T follicular helper cell (primary cell): ENCODE measurements around the gene MYL11.
"Not testable (repeated sequence)": the region's sequence is repeated elsewhere in the genome, so short reads cannot be mapped to it uniquely, and the experiment has no call there.

Experiments
- DNase-seq: peaks from one replicate; pipeline ENCODE4 v3.0.0-alpha.2; 2020; ENCODE audit warnings: low read depth
- total RNA-seq, 2 experiments: gene quantifications; one replicate each; lab custom pipeline; 2026; lab: John Stamatoyannopoulos, UW

Gene MYL11
- total RNA-seq, result 0.06 to 0.30 reads per million in 2 experiments

- no peak for DNase-seq
These were observed at the start of gene MYL11 for GRCh38 chr16:30374538-30374937. TSS of gene MYL11 (plus strand) at chr16:30374802. CDS start at chr16:30374858, 56 bp downstream.

- DNase-seq, result peak; percentile 83
These were observed 40.1 kb upstream of the MYL11 start for GRCh38 chr16:30334473-30334989.

GRCh38 chr16:30335028-30335597, 39.5 kb upstream of the MYL11 start:
- peak; percentile 76 for DNase-seq

GRCh38 chr16:30335598-30336474, 38.8 kb upstream of the MYL11 start:
- no peak for DNase-seq

- not testable (repeated sequence) for DNase-seq
These were observed 36.6 kb upstream of the MYL11 start for GRCh38 chr16:30337964-30338357.

- not testable (repeated sequence) for DNase-seq
These were observed 35.9 kb upstream of the MYL11 start for GRCh38 chr16:30338715-30339114.

GRCh38 chr16:30340621-30341020, 34.0 kb upstream of the MYL11 start:
- DNase-seq, result no peak

GRCh38 chr16:30341971-30342370, 32.6 kb upstream of the MYL11 start:
- not testable (repeated sequence) for DNase-seq

GRCh38 chr16:30342751-30343490, 31.7 kb upstream of the MYL11 start:
- DNase-seq, result no peak

GRCh38 chr16:30343491-30343820, 31.1 kb upstream of the MYL11 start:
- not testable (repeated sequence) for DNase-seq

- DNase-seq, result no peak
These were observed 28.3 kb upstream of the MYL11 start for GRCh38 chr16:30346286-30346685.

- no peak for DNase-seq
These were observed 26.5 kb upstream of the MYL11 start for GRCh38 chr16:30348113-30348512.

- no peak for DNase-seq
These were observed 25.7 kb upstream of the MYL11 start for GRCh38 chr16:30348929-30349328.

- no peak for DNase-seq
These were observed 24.9 kb upstream of the MYL11 start for GRCh38 chr16:30349675-30350074.

GRCh38 chr16:30350134-30350871, 24.3 kb upstream of the MYL11 start:
- no peak for DNase-seq

GRCh38 chr16:30351001-30351441, 23.6 kb upstream of the MYL11 start:
- DNase-seq, result no peak

GRCh38 chr16:30351586-30352419, 22.8 kb upstream of the MYL11 start:
- no peak for DNase-seq

GRCh38 chr16:30352488-30353401, 21.9 kb upstream of the MYL11 start:
- no peak for DNase-seq

- no peak for DNase-seq
These were observed 21.0 kb upstream of the MYL11 start for GRCh38 chr16:30353438-30354129.
